Measurements from ENCODE around the gene SBSN. TPM values are rescaled to one million over a fixed set of nuclear protein-coding genes. Genes with fewer than 3 reads are reported as not detected.

Gene SBSN
- total RNA-seq, 4 donors from 2014 or later: 0.37 TPM; not detected in 3

- intact Hi-C loops (cut with DNase I; ENCODE audit: low total_unique reads): no loop called here
- Histone ChIP-seq H3K4me1 (no peaks in the 10 kb centered on the region), H3K9me3 (no peaks in the 10 kb centered on the region), H3K27ac (no peak overlapping the region), H3K36me3 (no peaks in the 10 kb centered on the region), H3K4me3 (no peak overlapping the region), H3K27me3 (no peaks in the 10 kb centered on the region)
- DNase-seq: no peak
- no peak for TF ChIP-seq CTCF (IDR thresholded peaks at IDR 0.05)
- TF ChIP-seq POLR2A (IDR thresholded peaks at IDR 0.05): no peak
Observed at GRCh38 chr19:35565016-35565856, 37.1 kb upstream of the SBSN start.

DNA sequence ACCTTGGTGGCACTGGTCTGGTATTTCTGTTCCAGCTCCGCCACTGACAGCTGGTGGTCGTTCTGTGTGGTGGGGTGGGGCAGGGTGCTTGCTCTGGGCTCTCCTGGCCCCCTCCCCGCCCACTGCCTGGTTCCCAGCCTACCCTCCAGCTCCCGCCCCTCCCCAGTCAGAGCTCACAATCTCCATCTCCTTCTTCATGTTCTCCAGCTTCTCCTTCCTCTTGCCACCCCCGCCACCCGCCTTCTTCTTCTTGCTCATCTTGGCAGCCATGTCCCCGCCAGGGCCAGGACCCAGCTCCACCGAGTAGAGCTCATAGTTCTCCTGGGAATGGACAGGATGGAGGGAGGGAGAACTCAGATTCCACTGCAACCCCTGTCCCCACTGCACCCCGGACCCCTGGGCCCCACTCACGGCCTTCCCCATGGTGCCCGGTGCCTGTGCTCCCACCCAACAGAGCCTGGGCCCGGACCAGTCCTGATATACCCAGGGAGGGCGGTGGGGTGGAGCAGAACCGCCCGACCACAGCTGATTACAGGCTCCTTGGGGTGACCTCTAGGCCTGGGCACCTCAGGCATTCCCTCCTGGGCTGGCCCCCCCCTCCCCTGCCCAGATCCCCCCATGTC lies 35.2 kb upstream of the SBSN start, which contains the start of gene ATP4A:
Gene ATP4A (minus strand): TSS at position 452 of the 623 bp plus-strand sequence. CDS start 29 bp downstream, at position 423.
- TF ChIP-seq CTCF (IDR thresholded peaks at IDR 0.05) (no peak), POLR2A (IDR thresholded peaks at IDR 0.05) (no peak)

GRCh38 chr19:35562776-35563175 lies 34.7 kb upstream of the SBSN start:
- Histone ChIP-seq H3K4me3 (no peak overlapping the region), H3K4me1 (peaks cover 0 to 2% of the 10 kb centered on the region in 2 donors), H3K36me3 (no peaks in the 10 kb centered on the region), H3K9me3 (no peaks in the 10 kb centered on the region), H3K27ac (no peak overlapping the region), H3K27me3 (peaks cover 9 to 15% of the 10 kb centered on the region in 2 donors)
- TF ChIP-seq POLR2A (IDR thresholded peaks at IDR 0.05) (no peak), CTCF (IDR thresholded peaks at IDR 0.05) (no peak)
- intact Hi-C loops (cut with DNase I; ENCODE audit: low total_unique reads): no loop called here
- no peak for DNase-seq

More for the DNA sequence above, 35.2 kb upstream of the SBSN start, which contains the start of gene ATP4A:
- Histone ChIP-seq H3K4me3 (no peak within 1 kb of the TSS), H3K27me3 (peaks cover 3 to 12% of the 10 kb centered on the region in 2 donors), H3K9me3 (no peaks in the 10 kb centered on the region), H3K36me3 (no peaks in the 10 kb centered on the region), H3K27ac (no peak within 1 kb of the TSS), H3K4me1 (no peaks in the 10 kb centered on the region)
- DNase-seq: no peak
- intact Hi-C loops (cut with DNase I; ENCODE audit: low total_unique reads): no loop called here

DNA sequence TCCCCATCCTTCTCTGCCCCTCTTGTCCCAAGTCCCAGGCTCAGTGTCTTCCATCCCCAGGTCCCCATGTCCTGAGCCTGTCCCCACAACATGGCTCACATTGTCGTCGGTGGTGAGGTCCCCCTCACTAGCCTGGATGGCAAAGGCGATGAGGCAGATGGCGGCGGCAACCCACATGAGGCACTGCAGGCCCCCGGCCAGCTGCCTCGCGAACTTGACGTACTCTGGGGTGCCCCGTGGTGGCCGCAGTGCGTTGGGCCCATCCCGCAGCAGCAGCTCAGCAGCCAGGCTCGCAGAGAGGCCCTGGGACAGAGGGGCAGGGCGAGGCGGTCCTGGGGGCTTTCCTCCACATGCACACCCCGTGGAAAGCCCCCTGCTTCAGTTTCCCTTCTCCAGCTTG lies 34.2 kb upstream of the SBSN start:
- DNase-seq: no peak
- Histone ChIP-seq H3K27me3 (peaks cover 11 to 15% of the 10 kb centered on the region in 2 donors), H3K27ac (no peak overlapping the region), H3K9me3 (no peaks in the 10 kb centered on the region), H3K36me3 (no peaks in the 10 kb centered on the region), H3K4me3 (no peak overlapping the region), H3K4me1 (peaks cover 0 to 3% of the 10 kb centered on the region in 2 donors)
- intact Hi-C loops (cut with DNase I; ENCODE audit: low total_unique reads): no loop called here
- TF ChIP-seq CTCF (IDR thresholded peaks at IDR 0.05) (no peak), POLR2A (IDR thresholded peaks at IDR 0.05) (no peak)

DNA sequence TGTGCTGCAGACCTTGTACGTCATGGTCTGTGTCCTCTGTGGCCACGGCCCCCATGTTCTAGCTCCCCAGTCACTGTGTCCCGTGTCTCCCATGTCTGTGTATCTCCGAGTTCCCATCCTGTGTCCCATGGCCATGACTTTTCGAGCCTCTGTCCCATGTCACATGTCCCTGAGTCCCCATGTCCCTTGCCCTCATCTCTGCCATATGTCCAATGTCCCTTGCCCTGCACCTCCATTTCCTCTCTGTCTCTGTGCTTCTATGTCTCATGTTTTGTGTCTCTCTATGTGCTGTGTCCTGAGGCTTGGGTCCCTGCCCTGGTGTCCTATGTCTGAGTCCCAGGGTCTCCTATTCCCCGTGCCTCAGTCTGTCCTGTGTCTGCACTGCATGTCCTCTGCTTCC lies 33.3 kb upstream of the SBSN start:
- Histone ChIP-seq H3K27ac (no peak overlapping the region), H3K4me1 (peaks cover 0 to 3% of the 10 kb centered on the region in 2 donors), H3K9me3 (no peaks in the 10 kb centered on the region), H3K4me3 (no peak overlapping the region), H3K36me3 (no peaks in the 10 kb centered on the region), H3K27me3 (peaks cover 11 to 15% of the 10 kb centered on the region in 2 donors)
- intact Hi-C loops (cut with DNase I; ENCODE audit: low total_unique reads): no loop called here
- DNase-seq: no peak
- TF ChIP-seq POLR2A (IDR thresholded peaks at IDR 0.05): no peak
- TF ChIP-seq CTCF (IDR thresholded peaks at IDR 0.05): no peak
